Fibroblast of the conjunctiva (primary cell): Measurements from ENCODE around the gene VARS1.
A peak's percentile ranks its signal among the peaks of the same experiment; 100 is the strongest.
"Not testable (repeated sequence)": the region's sequence is repeated elsewhere in the genome, so short reads cannot be mapped to it uniquely, and the experiment has no call there.

Experiments
- DNase-seq: peaks from one replicate; pipeline ENCODE4 v3.0.0-alpha.2; 2010; ENCODE audit warnings: low read depth

Gene VARS1

DNA sequence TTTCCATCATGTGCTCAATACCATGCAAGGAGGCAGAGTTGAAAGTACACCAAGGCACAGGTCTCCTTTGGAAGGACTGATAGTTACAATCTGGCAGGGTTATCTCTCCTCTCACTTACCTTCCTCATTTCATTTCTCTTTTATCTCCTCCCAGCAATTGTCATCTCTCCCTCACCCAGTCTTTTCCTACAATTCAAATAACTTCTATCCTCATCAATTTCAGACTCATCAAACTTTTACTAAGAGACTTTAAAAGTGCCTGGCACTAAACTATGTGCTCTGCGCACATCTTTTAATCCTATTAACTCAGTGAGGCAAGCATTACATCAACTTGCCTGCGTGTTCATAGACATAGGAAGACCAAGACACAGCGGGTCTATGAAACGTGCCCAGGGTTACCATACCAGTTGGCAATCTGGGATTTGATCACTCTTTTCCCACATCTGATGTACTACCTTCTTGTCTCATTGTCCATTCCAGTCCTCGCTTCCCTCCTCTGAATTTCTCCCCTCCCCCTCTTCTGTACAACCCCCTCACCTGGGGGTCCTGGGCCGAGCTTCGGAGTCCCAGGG, 1.2 kb downstream of the VARS1 start:
- peak; percentile 22 for DNase-seq

DNA sequence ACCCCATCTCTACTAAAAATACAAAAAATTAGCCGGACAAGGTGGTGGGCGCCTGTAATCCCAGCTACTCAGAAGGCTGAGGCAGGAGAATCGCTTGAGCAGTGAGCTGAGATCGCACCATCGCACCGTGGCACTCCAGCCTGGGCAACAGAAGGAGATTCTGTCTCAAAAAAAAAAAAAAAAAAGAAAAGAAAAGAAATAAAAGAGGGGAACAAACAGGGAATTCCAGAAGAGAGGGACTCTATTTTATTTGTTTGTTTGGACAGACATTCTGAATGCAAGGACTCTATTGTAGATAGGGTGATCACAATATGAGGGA, 1.7 kb downstream of the VARS1 start:
- DNase-seq = not testable (repeated sequence)

DNA sequence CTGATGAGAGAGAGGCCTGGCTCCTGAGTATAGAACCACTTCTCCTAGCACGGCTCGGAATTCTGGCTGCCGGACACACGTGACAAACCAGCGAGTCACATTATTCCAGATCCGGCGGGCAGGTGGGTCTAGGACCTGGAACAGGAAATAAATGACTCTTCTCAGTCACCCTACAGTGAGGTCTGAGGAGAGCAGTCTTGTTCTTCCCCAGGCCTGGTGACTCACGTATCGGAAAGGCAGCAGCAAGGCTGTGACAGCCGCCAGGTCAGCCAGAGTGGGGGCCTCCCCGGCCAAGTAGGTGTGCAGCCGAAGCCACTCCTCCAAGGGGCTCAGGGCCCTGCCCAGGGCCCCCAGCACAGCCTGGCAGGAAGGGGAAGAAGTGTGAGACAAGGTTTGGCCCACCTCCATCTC, 2.8 kb downstream of the VARS1 start:
- no peak for DNase-seq

DNA sequence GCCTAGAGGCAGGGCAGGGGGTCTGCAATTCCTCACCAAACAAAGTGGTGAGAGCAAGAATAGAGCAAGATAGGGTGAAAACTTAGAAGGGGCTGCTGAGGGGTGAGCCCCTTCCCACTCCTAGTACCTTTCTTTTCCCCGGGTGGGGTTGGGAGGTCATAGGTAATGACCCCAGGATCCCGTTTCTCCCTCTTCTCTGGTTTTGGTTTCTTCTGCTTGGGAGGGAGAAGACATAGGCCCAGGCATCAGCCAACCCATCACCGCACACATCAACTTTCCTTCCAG, 3.5 kb downstream of the VARS1 start:
- no peak for DNase-seq

DNA sequence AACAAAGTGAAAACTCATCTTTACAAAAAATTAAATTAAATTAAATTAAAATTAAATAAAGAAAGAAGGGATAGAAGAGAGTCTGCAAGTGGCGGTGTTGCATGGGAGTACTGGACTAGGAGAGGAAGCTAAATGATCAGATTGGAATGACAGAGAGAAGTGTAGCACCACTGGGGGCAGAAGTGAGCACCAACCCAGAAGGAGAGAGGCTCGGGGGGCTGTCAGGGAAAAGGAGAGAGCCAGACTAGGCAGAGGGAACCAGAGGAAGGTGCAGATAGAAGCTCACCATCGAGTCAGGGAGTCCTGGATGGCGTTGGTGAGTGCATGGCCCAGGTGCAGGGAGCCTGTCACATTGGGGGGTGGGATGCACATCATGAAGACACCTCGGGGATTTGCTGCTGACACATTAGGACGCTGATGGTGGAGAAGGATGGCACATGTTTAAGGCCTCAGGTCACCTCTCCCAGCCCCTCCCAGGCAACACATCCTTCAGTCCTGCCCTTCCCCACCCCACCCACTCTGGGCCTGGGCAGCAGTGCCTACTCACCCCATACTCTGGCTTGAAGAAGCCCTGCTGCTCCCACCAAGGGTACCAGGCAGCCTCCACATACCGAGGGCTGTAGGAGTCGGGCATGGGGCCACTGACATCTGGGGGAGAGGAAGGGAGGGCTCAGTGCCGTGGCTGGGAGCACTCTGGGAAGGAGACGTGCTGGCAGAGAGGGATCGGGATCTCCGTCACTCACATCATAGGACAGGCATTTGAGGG, 4.0 kb downstream of the VARS1 start:
- DNase-seq = peak; percentile 27

DNA sequence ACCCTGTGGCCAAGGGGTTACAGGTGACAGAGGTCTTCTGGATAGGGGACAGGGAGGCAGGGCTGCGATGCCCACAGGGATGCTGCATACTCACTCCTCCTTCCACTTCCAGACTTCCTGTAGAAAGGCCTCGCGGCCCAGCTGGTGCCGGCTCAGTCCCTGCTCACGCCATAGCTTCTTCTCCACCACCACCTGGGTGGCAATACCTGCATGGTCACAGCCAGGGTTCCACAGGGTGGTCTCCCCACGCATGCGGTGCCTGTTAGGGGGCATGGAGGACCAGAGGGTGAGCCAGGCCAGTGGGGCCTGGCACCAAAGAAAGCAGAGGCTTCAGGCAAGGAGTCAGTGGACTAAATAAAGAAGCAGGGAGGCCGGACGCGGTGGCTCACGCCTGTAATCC, 10.1 kb downstream of the VARS1 start:
- DNase-seq = no peak

DNA sequence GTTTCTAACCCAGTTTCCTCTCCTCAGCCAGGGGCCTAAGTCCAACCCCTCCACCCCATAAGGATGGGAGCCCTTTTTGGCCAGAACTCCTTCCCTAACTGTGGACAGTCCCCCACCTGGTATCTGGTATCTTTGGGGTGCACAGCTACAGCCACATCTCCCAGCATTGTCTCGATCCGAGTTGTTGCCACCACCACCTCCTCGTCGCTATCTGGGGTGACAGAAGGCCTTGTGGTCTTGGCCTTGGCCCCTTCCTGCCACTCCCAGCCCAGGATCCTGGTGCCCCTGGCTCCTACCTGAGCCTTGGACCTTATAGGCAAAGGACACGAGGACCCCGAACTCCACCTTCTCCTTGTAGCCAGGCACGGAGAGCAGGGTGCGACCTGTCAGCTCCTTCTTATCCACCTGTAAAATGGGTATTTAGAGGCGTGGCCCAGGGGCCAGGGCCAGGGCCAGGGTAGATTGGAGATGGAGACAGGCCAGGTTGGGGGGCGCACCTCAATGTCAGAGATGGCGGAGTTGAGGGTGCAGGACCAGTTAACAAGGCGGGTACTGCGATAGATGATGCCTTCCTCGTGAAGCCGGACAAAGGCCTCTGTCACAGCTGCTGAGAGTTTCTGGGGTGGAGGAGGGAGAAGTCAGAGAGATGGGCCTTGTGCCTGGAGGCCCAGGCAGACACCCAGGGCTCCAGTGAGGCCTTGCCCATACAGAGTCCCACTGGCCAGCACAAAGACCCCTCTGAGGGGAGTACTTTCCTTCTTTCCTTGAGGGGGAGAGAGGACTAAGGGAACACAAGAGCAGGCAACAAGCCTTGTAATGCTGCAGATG, 11.2 kb downstream of the VARS1 start:
- no peak for DNase-seq

DNA sequence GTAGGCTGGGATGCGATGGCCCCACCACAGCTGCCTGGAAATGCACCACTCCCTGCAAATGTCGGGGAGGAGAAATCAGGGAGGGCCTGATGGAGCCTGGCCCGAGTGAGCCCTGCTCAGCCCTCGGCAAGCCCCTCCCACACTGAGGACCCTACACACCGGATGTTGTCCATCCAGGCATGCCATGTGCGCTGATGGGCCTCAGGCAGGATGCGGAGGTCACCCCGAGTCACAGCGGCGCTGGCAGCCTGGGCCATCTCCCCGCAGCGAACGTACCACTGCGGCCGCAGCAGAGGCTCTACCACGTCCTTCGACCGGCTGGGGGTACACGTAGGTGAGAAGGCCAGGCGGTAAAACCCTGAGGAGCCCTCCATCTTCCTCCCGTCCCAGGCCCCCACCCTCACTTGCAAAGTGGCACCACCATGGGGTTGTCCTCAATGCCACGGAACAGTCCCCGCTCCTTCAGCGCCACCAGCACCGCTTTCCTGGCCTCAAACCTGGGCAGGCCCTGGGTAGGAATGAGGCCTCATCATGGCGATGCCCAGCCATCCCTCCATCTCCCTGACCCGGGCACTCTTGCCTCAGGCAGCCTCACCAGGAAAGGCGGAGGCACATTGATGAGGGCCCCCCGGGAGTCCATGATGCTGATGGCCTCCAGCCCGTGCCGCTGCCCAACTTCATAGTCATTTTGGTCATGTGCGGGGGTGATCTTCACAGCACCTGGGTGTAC, 13.3 kb downstream of the VARS1 start:
- no peak for DNase-seq

DNA sequence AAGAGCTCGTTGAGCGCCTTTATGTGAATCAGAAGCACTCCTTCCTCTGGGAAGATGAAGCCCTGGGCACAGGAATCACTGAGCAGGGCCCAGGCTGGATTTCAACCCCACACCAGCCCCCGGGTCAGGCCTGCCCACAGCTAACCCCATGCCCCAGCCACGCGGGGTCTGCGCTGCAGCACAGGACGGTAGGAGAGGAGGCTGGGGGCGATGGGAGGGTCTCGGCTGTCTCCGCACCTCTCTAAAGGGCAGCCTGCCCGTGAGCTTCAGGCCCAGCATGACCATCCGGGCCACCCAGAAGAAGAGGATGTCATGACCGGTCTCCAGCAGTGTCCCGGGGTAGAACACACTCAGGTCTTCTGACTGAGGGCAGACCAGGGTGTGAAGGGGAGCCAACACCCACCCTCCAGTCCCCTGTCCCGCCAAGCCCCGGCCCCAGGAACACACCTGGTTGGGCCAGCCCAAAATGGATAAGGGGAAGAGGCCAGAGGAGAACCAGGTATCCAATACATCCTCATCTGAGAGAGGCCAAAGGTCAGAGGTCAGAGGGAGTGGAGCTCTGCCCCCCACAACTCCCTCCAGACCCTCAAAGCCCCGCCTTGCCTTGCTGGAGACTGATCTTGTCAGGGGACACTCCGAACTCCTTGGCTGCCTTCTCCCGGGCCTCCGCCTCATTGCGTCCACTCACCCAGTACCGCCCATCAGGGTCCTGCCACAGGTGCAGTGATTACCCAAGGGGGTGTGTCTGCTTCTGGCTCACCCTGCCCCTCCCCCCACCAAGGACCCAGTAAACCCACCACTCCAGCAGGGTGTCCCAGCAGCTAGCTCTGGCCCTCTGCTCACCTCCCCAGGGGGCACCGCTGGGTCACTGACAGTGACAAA, 14.1 kb downstream of the VARS1 start:
- no peak for DNase-seq

DNA sequence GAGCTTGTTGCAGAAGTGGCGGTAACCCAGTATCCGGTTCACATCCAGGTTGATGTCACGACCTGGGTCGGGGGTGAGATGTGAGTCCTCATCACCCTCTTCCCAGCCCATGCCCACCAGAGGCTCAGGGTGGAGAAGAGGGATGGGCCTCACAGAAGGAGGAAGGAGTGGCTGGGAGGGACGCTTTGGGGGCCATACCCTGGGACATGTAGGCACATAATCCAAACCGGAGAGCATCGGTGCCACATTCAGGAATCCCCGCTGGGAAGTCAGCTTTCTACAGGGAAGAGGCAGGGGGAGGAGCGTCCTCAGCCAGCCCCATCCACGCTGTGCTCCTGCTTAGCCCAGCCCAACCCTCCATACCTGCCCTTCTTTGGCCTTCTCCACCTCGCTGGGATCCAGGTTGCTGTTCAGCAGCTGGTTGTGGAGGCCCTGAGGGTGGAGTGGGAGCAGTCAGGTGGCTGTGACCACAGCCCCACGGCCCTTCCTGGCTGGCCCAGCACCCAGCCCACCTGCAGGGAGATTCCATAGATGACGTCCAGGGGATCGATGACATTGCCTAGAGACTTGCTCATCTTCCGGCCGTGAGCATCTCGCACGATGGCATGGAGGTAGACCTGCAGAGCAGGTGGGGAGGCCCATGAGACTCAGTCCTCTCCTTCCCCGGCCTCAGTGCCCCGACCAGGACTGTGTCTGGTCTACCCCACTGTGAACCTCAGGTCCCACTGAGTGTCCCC, 14.9 kb downstream of the VARS1 start:
- no peak for DNase-seq

DNA sequence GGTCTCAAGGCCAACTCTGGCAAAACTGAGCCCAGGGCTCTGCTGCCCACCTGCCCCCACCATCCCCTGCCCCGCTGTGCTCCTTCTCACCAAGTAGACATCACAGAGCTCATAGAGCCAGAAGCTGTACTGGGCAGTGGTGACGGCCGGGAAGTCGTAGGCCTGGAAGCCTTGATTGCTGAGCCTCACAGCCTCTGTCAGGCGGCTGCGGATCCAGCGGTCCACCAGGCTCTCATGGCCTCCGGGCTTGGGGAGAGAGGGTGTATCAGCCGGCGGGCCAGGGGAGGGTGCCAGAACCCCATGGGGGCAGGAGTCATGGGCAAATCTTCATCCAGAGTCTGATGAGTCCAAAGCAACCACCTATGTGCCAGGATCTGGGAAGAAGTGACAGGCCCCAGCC, 15.6 kb downstream of the VARS1 start:
- no peak for DNase-seq

DNA sequence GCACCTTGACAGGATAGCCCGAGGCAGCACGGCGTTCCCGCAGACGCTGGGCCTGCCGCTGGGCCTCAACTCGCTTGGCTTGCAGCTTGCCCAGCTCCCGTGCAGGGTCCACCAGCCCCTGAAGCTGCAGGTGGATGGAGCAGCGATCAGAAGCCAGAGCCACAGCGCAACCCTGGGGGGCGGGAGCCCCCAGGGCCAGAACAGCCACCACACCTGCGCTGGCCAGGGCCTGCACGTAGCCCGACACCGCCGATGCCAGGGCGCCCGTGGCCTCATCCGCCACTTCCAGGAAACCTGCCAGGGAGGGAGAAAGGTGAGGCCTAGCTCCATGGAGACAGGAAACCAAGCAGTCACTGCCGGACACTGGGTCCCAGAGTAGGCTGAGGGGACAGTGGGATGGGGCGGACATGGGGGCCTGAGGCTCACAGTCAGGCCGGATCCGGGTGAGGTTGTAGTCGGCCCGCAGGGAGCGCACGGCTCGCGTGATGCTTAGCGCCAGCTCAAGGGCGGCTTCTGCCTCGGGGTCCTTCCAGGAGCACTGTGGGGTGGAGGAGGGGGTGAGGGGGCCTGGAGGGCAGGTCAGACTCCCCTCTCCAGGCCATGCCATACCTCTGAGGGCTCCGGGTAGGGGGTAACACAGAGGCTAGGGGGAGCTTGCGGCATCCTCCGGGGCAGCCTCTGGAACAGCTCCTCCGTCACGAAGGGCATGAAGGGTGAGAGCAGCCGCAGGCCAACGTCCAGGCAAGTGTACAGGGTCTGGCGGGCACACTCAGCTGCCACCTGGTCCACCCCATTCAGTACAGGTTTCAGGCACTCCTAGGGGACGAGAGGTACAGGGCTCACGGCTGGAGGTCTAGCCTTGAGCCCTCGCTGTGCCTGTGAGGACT, 16.3 kb downstream of the VARS1 start:
- DNase-seq = no peak

DNA sequence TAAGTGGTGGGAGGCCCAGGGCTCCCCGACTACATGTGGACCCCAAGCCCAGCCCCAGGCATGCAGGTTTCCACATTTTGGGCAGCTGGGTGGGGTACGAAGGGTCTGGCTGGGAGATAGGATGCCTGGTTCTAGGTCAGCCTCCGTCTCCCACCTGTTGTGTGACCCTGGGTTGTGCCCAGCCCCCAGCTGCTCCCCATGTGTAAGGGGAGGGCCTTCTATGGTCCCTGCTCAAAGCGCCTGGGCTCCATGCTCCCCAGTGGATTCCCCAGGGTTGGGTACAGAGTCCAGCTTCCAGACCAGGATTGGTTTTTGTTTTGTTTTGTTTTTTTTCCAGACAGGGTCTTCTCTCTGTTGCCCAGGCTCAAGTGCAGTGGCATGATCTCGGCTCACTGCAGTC, 17.4 kb downstream of the VARS1 start:
- no peak for DNase-seq

DNA sequence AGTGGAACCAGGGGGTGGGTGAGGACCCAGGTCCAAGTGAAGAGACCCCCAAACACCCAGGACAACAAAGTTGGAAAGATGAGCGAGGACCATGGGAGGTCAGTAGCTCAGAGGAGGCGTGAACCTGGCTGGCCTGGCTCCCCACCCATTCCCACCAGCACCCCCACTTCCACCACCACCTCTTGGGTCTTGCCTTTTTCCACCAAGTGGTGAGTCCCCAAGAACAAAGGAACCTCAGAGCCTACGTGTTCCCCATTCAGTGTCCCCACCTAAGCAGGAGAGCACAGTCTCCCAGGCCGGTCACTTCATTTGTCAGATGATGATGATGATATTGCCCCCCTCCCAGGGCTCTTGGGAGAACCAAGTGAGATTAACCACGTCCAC, 17.9 kb downstream of the VARS1 start:
- DNase-seq = no peak

DNA sequence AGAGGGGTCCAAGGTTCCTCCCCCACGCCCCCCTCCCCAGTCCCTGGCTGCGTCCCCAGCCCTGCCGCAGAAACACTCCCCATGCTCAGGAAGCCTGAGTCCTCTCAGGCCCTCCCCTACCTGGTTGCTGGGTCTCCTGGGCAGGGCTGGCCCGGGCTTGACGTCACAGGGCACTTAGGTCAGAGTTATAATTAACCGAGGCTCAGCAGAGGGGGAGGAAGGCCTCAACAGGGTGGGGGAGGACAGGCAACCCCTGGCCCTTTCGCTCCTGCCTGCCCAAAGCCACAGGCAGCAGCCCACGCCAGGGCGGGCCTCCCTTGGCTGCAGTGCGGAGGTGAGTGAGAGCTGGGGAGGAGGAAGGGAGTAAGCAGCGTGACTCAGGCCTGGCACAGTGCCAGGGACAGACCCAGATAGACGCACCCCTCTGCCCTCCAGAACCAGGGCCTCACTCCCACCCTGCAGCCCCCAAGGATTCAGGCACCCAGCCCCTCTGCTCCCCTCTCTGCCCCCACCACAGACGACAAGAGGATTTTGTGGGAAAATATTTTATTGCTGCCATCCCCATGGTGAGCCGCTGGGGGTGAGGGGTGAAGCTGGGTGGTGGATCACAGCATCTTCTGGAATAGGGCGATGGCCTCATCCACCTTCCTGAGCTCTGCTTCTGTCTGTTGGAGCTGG, 18.4 kb downstream of the VARS1 start, which contains the start of gene VWA7:
Gene VWA7, minus strand, starts transcription at position 340 of the 678 bp plus-strand sequence. CDS start 549 bp downstream, outside the sequence.
- peak; percentile 37 for DNase-seq

DNA sequence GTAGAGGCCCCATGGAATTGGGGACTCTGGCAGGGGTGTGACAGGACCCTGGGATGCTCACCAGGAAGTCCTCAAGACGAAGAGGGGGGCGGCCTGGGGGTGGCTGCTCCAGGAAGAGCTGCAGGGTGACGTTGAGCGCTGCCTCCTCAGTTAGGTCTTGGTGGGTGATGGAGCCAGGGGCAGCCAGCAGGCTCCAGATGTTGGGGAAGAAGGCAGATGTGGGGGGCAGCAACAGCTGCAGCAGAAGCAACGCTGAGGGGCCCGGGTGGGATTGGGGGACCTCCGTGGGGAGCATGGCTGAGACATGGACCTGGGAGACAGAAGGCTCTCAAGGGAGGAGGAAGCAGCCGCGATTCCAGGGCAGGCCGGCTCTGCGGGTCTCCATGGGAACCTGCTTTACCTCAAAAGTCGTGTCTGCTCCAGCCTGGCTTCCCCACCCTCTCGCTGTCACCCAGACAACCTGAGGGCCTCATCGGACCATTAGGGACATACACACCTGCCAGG, 19.0 kb downstream of the VARS1 start:
- no peak for DNase-seq

DNA sequence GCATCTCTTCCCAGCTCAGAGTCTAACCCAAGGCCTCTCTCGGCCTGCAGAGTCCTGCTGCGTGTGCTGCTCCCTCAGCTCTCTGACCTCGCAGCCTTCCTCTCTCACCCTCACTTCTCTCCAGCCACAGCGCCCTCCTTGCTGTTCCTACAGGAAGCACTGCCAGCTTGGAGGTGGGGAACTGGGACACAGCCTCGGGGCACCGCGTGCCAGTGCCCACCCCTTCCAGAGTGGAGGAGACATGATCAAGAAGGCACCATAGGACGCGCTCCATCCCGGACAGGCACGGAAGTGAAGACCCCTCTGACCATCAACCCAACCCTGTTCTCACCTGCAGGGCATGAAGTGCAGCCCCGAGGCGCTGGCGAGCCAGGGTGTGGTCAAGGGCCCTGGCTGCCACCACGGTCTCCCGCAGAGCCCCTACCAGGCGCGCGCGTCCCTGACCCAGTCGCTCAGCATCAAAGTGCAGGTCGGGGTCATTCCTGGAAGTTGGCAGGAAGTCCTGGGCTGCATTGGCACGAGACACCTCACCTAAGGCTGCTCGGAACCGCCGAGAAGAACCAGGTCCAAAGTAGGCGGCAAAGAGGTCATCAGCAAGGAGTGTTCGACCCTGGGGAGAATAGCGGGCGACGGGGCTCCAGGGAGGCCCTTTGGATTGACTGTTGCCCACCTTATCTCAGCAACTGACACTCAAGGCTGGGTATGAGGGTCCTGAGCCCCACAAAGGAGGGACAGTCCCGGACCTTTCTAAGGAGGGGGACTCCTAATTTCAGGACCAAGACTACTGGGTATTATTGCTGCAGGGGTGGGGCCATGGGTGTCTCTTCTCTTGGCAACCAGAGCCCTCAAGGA, 19.7 kb downstream of the VARS1 start:
- DNase-seq = no peak

DNA sequence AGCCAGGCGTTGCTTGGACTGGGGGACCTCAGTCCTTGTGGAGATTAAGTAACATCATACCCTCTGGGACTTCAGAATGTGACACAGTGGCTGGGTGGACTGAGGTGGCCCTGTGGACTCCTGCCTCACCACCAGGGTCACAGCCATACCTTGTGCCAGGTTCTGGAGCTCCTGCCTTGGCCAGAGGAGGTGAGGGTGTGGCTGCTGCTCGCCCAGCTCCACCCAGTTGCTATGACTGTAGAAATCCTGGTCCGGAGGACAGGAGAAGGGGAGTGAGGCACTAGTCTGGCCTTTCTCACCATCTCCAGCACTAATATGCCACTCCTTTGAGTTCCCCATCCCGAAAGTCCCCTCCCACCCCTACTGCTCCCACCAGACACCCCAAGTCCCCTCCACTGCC, 20.4 kb downstream of the VARS1 start:
- DNase-seq = no peak
